Left ventricle myocardium inferior (tissue), 1 donor: ENCODE data around the gene ANKRD13D. TPM values are rescaled to one million over a fixed set of nuclear protein-coding genes. Genes with fewer than 3 reads are reported as not detected.

Source experiments
- DNase-seq: peaks from one replicate; pipeline ENCODE4 v3.0.0-alpha.2; 2020
- H3K27ac ChIP-seq: fragments of 200-600 bp; replicated peaks from 2 replicates; pipeline ENCODE4 v1.8.0; 2021
- H3K27me3 ChIP-seq: fragments of 200-600 bp; 2 replicates; pipeline ENCODE4 v1.8.0; 2021; ENCODE audit warnings: low read depth
- H3K36me3 ChIP-seq: fragments of 200-600 bp; 2 replicates; pipeline ENCODE4 v1.8.0; 2021
- H3K4me1 ChIP-seq: fragments of 200-600 bp; 2 replicates; pipeline ENCODE4 v1.8.0; 2021
- H3K4me3 ChIP-seq: fragments of 200-600 bp; 2 replicates; pipeline ENCODE4 v1.8.0; 2021; ENCODE audit warnings: mild to moderate bottlenecking, moderate library complexity
- H3K9me3 ChIP-seq: fragments of 200-600 bp; replicated peaks from 2 replicates; pipeline ENCODE4 v1.8.0; 2021
- intact Hi-C: fragments of 100-400 bp; cut with micrococcal nuclease; formaldehyde crosslinking; loops from one replicate; pipeline ENCODE4 v1.11.0; 2022
- total RNA-seq: library from RNA; stranded (reverse); fragmentation: NEBNext Ultra II Directional; extraction: Animal tissue kit (Norgen Biotek cat#: 25700); gene quantifications from one replicate; pipeline ENCODE4 v1.2.1, GENCODE V29; 2021
- TF ChIP-seq, protein P1 (sequence below): fragments of 200-600 bp; IDR thresholded peaks from 2 replicates; pipeline ENCODE4 v1.8.0; 2021; ENCODE audit warnings: antibody characterized with exemption, mild to moderate bottlenecking, borderline replicate concordance
- donor health status: DM: no; HTN: yes; CAD: no; lungs with severe emphysema.

ANKRD13D gene
- total RNA-seq, 1 donor from 2014 or later = 11.8 TPM

DNA sequence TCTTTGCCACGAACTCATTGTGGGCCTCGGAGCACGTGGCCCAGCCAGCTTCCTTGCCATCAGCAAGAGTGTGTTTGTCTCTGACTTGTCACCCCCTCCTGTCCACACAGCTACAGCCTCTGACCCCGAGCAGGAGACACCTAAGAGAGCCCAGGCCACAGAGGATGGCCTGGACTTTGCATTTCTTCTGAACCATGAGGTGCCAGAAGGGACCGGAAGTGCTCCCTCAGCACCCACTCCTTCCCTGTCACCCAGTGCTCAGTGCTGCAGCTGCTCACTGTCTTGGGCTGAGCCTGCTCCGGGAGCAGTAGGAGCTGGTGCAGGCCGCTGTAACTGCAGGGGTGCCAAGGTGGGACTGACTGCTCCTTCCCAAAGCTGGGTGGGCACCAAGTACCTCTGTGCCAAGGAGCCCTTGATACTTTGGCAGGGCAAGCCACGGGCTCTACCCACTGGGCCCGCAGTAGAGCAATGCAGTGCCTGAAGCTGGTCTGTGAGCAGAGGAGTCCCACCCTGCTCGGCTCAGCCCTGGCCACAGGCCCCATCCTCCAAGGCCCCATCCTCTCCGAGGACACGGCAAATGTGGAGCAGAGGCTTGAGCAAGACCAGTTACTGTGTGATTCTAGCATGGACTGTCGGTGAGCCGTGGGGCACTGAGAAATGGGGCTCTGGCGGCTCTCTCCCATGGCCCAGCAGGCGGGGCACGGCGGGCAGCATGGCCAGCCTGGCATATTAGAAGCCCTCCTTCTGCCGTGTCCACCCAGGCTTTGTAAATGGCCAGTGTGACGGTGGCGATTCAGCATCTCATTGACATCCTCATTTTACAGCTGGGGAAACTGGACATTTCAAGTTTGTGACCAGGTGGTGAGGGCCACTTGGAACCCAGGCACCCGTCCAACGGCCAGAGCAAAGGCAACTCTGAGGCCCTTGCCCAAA lies 16.5 kb upstream of the ANKRD13D start:
- Histone ChIP-seq H3K27ac (peak overlapping the region; percentile 94), H3K4me3 (peak overlapping the region; percentile 98), H3K9me3 (no peaks in the 10 kb centered on the region), H3K4me1 (peaks cover 100% of the 10 kb centered on the region), H3K27me3 (no peaks in the 10 kb centered on the region), H3K36me3 (peaks cover 6% of the 10 kb centered on the region)
- no peak for DNase-seq
- intact Hi-C loops = no loop called here
- TF ChIP-seq, protein P1, sequence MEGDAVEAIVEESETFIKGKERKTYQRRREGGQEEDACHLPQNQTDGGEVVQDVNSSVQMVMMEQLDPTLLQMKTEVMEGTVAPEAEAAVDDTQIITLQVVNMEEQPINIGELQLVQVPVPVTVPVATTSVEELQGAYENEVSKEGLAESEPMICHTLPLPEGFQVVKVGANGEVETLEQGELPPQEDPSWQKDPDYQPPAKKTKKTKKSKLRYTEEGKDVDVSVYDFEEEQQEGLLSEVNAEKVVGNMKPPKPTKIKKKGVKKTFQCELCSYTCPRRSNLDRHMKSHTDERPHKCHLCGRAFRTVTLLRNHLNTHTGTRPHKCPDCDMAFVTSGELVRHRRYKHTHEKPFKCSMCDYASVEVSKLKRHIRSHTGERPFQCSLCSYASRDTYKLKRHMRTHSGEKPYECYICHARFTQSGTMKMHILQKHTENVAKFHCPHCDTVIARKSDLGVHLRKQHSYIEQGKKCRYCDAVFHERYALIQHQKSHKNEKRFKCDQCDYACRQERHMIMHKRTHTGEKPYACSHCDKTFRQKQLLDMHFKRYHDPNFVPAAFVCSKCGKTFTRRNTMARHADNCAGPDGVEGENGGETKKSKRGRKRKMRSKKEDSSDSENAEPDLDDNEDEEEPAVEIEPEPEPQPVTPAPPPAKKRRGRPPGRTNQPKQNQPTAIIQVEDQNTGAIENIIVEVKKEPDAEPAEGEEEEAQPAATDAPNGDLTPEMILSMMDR = no peak

DNA sequence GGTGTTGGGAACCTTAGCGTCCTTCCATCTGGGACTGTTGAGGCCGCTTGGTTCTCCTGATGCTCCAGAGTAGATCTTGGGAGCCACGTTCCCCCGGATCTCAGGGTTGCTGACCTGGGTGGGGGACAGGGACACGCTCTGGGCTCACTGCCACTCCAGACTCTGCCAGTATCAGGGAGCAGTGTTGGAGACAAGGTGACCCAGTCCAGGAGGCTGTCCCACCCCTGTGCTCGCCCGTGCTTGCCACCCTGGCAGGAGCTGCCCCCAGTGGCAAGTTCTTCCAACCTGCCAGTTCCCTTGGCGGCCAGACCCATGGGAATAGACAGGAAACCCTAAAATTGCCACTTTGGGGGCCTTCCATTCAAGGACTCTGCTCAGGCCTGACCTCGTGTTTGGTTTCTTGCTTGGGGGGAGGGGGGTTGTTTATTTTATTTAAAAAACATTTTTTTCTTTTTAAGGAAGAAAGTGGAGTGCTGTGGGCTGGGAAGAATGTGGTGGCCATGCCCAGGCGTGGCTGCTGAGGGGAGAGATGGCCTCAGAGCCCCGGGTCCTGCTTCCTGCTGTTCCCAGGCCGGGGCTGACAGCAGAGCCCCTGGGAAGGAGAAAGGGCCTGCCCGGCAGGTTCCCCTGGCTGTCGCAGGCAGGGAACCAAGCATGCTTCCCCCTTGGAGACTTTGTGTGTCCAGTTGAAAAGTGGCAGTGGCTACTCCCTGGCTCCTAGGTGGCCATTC lies 15.7 kb upstream of the ANKRD13D start:
- Histone ChIP-seq H3K27ac (peak overlapping the region; percentile 94), H3K27me3 (no peaks in the 10 kb centered on the region), H3K4me3 (peak overlapping the region; percentile 22), H3K9me3 (no peaks in the 10 kb centered on the region), H3K4me1 (peaks cover 100% of the 10 kb centered on the region), H3K36me3 (peaks cover 8% of the 10 kb centered on the region)
- TF ChIP-seq, protein P1 = peak; percentile 24
- DNase-seq = no peak
- intact Hi-C loops = no loop called here

DNA sequence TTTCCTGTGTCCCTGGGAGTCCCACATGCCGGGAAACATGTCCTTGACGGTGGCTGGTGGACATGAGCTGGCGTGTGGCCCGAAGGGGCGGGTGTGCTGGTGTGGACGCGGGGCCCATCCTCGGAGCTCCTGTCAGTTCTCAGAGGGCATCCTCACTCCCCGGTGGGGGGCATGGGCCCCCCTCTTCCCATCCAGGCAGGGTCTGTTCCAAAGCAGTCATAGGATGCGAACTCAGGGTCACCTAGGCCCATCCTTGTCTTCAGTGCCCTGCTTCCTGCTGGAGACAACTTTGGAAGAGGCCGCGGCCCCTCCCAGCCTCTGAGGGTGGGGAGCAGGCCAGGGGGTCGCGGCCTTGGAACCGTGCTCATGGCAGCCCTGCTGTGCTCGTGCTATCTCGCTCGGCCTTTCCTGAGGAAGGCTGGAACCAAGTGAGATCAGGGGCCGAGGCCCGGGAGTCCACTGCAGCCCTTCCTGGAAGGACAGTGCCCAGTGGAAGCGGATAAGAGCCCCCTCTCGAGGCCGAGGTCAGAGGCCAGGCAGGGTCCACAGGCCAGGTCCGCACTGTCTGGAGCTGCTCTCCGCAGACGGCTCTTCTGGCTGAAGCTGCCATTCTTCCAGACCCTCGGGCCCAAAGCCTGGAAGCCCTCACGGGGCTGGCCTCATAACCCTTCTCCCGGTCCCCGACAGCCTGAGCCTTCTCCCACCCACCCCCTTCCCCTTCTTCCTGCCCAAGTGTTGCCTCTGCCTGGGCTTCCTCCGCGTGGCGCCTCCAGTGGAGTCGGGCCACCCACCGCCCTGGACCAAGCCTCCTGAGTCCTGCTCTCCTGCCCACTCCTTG lies 14.1 kb upstream of the ANKRD13D start:
- TF ChIP-seq, protein P1 = no peak
- H3K27ac ChIP-seq = peak overlapping the region; percentile 94
- peaks cover 18% of the 10 kb centered on the region for H3K36me3 ChIP-seq
- DNase-seq = peak; percentile 75
- no peaks in the 10 kb centered on the region for H3K9me3 ChIP-seq
- intact Hi-C loops = no loop called here
- no peaks in the 10 kb centered on the region for H3K27me3 ChIP-seq
- peak overlapping the region; percentile 38 for H3K4me3 ChIP-seq
- peaks cover 100% of the 10 kb centered on the region for H3K4me1 ChIP-seq

DNA sequence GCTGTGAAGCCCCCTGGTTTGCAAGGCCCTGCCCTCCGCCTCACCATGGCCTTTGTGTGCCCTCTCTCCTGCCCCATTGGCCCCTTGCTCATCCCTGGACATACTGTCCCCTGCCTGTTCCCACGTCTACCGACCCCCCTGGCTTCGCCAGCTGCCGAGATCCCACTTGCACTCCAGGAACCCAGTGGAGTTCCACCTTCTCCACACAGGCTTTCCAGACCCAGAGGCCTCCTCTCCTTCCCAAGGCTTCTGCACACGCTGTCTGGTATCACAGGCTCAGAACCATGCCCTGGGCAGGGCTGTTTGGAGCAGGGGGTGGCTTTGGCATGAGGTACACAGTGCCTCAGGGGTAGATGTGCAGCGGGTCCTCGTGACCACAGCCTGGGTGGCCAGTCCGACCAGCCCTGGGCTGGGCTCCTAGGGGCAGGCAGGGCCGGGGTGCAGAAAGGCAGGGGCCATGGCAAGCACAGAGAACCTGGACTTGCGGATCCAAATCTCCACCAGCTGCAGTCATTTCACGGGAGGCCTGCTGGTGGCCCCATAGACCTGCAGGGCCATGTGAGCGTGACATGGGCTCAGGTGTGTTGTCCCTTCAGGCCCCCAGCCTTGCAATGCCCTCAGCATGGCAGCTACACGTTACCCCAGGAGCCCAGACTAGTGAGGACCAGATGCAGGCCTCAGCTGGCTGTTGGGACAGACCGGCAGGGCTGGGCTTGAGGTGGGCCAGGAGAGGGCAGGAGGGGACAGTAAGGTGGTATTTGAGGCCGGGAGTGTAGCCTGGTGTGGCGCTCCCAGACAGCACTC lies 13.3 kb upstream of the ANKRD13D start:
- Histone ChIP-seq H3K27ac (peak overlapping the region; percentile 94), H3K4me1 (peaks cover 100% of the 10 kb centered on the region), H3K27me3 (no peaks in the 10 kb centered on the region), H3K4me3 (peak overlapping the region; percentile 38), H3K36me3 (peaks cover 26% of the 10 kb centered on the region), H3K9me3 (no peaks in the 10 kb centered on the region)
- intact Hi-C loops = no loop called here
- DNase-seq = no peak
- TF ChIP-seq, protein P1 = no peak
